Endothelial cell of umbilical vein (primary cell): ENCODE results near the gene KANSL1L. TPM values are rescaled to one million over a fixed set of nuclear protein-coding genes. Genes with fewer than 3 reads are reported as not detected.

Source experiments
- BruUV-seq: library from RNA; stranded (reverse); fragments of 400-500 nt; replicated peaks from 2 replicates; lab custom pipeline; 2021; lab: Mats Ljungman, UMichigan
- CTCF ChIA-PET: fragments of 300-600, 350-600 bp; sonication (Branson Sonifier 250); formaldehyde crosslinking; loops from one replicate; lab custom pipeline; 2021; ENCODE audit warnings: antibody characterized with exemption, inconsistent platforms; lab: Charles Lee
- POLR2A ChIA-PET: fragments of 300-600, 350-600 bp; sonication (Branson Sonifier 250); formaldehyde crosslinking; loops from one replicate; lab custom pipeline; 2021; ENCODE audit warnings: antibody characterized with exemption, inconsistent platforms; lab: Charles Lee
- DNase-seq: peaks from one replicate; pipeline ENCODE4 v3.0.0-alpha.2; 2011; ENCODE audit warnings: low read depth, low spot score
- FAIRE-seq: peaks from 2 replicates; lab custom pipeline; 2011; peaks lifted over from hg19 to GRCh38; lab: Jason Lieb, UNC
- H2AFZ ChIP-seq: 2 replicates; pipeline ENCODE4 v1.6.0; 2012; ENCODE audit warnings: low read depth, low read length, control low read depth, inconsistent platforms
- H3K27ac ChIP-seq: 2 replicates; pipeline ENCODE4 v1.5.1; 2011; ENCODE audit warnings: low read depth, mild to moderate bottlenecking, control low read depth, low read length, moderate library complexity; ENCODE audit not compliant: insufficient read depth
- H3K27me3 ChIP-seq, 2 experiments: 2 replicates each; pipeline versions ENCODE4 v1.6.0 to v1.6.1; 2011; ENCODE audit warnings: low read length in 2 of 2, mixed read lengths in 1 of 2; ENCODE audit not compliant: control insufficient read depth in 2 of 2, insufficient read depth in 2 of 2
- H3K36me3 ChIP-seq, 2 experiments: 2 replicates in 1 of 2; 3 replicates in 1 of 2; pipeline ENCODE4 v1.5.1; 2011; ENCODE audit warnings: low read length in 2 of 2, mild to moderate bottlenecking in 1 of 2, moderate library complexity in 1 of 2; ENCODE audit not compliant: control insufficient read depth in 2 of 2, insufficient read depth in 2 of 2; ENCODE audit errors: extremely low read depth in 1 of 2
- H3K4me1 ChIP-seq: 3 replicates; pipeline ENCODE4 v1.5.1; 2011; ENCODE audit warnings: mild to moderate bottlenecking, low read length; ENCODE audit not compliant: control insufficient read depth, insufficient read depth; ENCODE audit errors: extremely low read depth
- H3K4me2 ChIP-seq: 2 replicates; pipeline ENCODE4 v1.6.1; 2011; ENCODE audit warnings: low read length, control low read depth, mixed read lengths; ENCODE audit not compliant: insufficient read depth
- H3K4me3 ChIP-seq, 3 experiments: fragments of 200-600 bp in 1 of 3; sonication (generic), shearing (Covaris generic) in 1 of 3; replicated peaks in 1 of 3; 2 replicates each; pipeline ENCODE4 v1.5.1; 2011 to 2016; ENCODE audit warnings: control low read depth in 3 of 3, low read length in 3 of 3, mild to moderate bottlenecking in 2 of 3, inconsistent platforms in 1 of 3, low read depth in 1 of 3, moderate library complexity in 1 of 3; ENCODE audit not compliant: insufficient read depth in 1 of 3
- H3K79me2 ChIP-seq: 2 replicates; pipeline ENCODE4 v1.6.0; 2012; ENCODE audit warnings: low read length, inconsistent platforms; ENCODE audit not compliant: control insufficient read depth, insufficient read depth
- H3K9ac ChIP-seq: replicated peaks from 2 replicates; pipeline ENCODE3; 2011; ENCODE audit warnings: low read length, control low read depth; ENCODE audit not compliant: insufficient read depth; ENCODE audit errors: extremely low read depth
- H3K9me1 ChIP-seq: replicated peaks from 3 replicates; pipeline ENCODE4 v1.6.0; 2011; ENCODE audit warnings: mild to moderate bottlenecking, low read length; ENCODE audit not compliant: control insufficient read depth, insufficient read depth; ENCODE audit errors: extremely low read depth
- H3K9me3 ChIP-seq: replicated peaks from 2 replicates; pipeline ENCODE4 v1.5.1; 2012; ENCODE audit warnings: low read length, inconsistent platforms; ENCODE audit not compliant: control insufficient read depth, insufficient read depth
- H4K20me1 ChIP-seq: replicated peaks from 2 replicates; pipeline ENCODE3; 2011; ENCODE audit warnings: mild to moderate bottlenecking, low read length; ENCODE audit not compliant: control insufficient read depth, insufficient read depth; ENCODE audit errors: extremely low read depth
- CTCF ChIP-seq, 2 donors: IDR thresholded peaks; 1 replicate in 1 of 2; 2 replicates in 1 of 2; pipeline ENCODE4 v1.5.1; 2011; ENCODE audit warnings: low read length in 2 of 2, mild to moderate bottlenecking in 2 of 2, moderate library complexity in 2 of 2, control low read depth in 1 of 2, inconsistent platforms in 1 of 2, low read depth in 1 of 2; ENCODE audit not compliant: insufficient read depth in 1 of 2; ENCODE audit errors: extremely low read depth in 1 of 2
- EZH2 ChIP-seq: IDR thresholded peaks from 2 replicates; pipeline ENCODE4 v1.6.1; 2012; ENCODE audit warnings: borderline replicate concordance, low read depth, mild to moderate bottlenecking, moderate library complexity, low read length, inconsistent platforms; ENCODE audit not compliant: severe bottlenecking
- FOS ChIP-seq: IDR thresholded peaks from 2 replicates; pipeline ENCODE4 v1.6.1; 2011; ENCODE audit warnings: mild to moderate bottlenecking, low read length, moderate library complexity, borderline replicate concordance; ENCODE audit not compliant: insufficient read depth
- GATA2 ChIP-seq: IDR thresholded peaks from 2 replicates; pipeline ENCODE4 v1.7.0; 2011; ENCODE audit warnings: low read depth, mild to moderate bottlenecking, moderate library complexity, mixed read lengths, low read length; ENCODE audit not compliant: insufficient read length, insufficient read depth
- JUN ChIP-seq: IDR thresholded peaks from 2 replicates; pipeline ENCODE4 v1.6.1; 2011; ENCODE audit warnings: borderline replicate concordance, low read depth; ENCODE audit not compliant: insufficient read length, insufficient read depth
- MAX ChIP-seq: IDR thresholded peaks from 2 replicates; pipeline ENCODE4 v1.6.1; 2011; ENCODE audit not compliant: insufficient read depth, insufficient read length
- MYC ChIP-seq: IDR thresholded peaks from one replicate; pipeline ENCODE4 v1.6.1; 2011; ENCODE audit warnings: mild to moderate bottlenecking, low read depth, low read length
- POLR2A ChIP-seq: IDR thresholded peaks from 2 replicates; pipeline ENCODE4 v1.6.1; 2012; ENCODE audit warnings: low read depth, mild to moderate bottlenecking, control low read depth, low read length
- POLR2AphosphoS5 ChIP-seq: IDR thresholded peaks from 2 replicates; pipeline ENCODE4 v1.6.1; 2012; ENCODE audit warnings: low read depth, mild to moderate bottlenecking, control low read depth, low read length, moderate library complexity; ENCODE audit not compliant: insufficient read depth
- dilution Hi-C: fragments of 300-500 bp; cut with MboI; formaldehyde crosslinking; loops from one replicate; pipeline ENCODE4 v1.15.0; 2019; ENCODE audit warnings: low sequenced_read_pairs; ENCODE audit not compliant: extremely low pct_ligation_motif_present
- intact Hi-C: fragments of 100-400 bp; cut with micrococcal nuclease; formaldehyde crosslinking; loops from one replicate; pipeline ENCODE4 v1.10.0; 2022
- polyA plus RNA-seq, 4 experiments: library from polyadenylated mRNA; depleted of rRNA in 3 of 4; stranded (reverse) in 3 of 4; unstranded in 1 of 4; fragments of >200 nt; gene quantifications; 2 replicates each; pipeline versions ENCODE4 v1.2.1 to v1.2.3, GENCODE V29; 2011 to 2012; ENCODE audit warnings: missing spikeins in 1 of 4
- total RNA-seq: library from RNA; stranded (reverse); gene quantifications from 2 replicates; pipeline ENCODE4 v1.2.3, GENCODE V29; 2021

KANSL1L gene
- total and polyA plus RNA-seq, 2 donors (not counting 3 experiments of a cell fraction or from before 2014, with no cell fraction given) = 4.3 to 14.0 TPM

GRCh38 chr2:210132239-210132638 is 39.0 kb downstream of the KANSL1L start:
- no peak overlapping the region for H3K4me3 ChIP-seq
- H2AFZ ChIP-seq = no peak overlapping the region
- H3K4me1 ChIP-seq = no peaks in the 10 kb centered on the region
- DNase-seq (no peak), FAIRE-seq (no peak)
- BruUV-seq = no TSS peak
- H3K36me3 ChIP-seq = no peaks in the 10 kb centered on the region
- dilution Hi-C loops = no loop called here
- H3K4me2 ChIP-seq = no peak overlapping the region
- intact Hi-C loops = no loop called here
- no peaks in the 10 kb centered on the region for H4K20me1 ChIP-seq
- ChIA-PET POLR2A (no interaction called here), CTCF (no interaction called here)
- no peaks in the 10 kb centered on the region for H3K79me2 ChIP-seq
- no peak overlapping the region for H3K27ac ChIP-seq
- no peaks in the 10 kb centered on the region for H3K9me3 ChIP-seq
- no peak overlapping the region for H3K9ac ChIP-seq
- no peaks in the 10 kb centered on the region for H3K27me3 ChIP-seq
- no peaks in the 10 kb centered on the region for H3K9me1 ChIP-seq
- TF ChIP-seq MAX = no peak
- TF ChIP-seq POLR2A = no peak
- no peak for TF ChIP-seq POLR2AphosphoS5
- TF ChIP-seq JUN = no peak
- no peak for TF ChIP-seq EZH2
- no peak for TF ChIP-seq GATA2
- TF ChIP-seq CTCF (IDR thresholded peaks at IDR 0.05; ENCODE audit: extremely low read depth in 1 of 2, insufficient read depth in 1 of 2, low read depth in 1 of 2, low read length in 2 of 2) = no peak
- no peak for TF ChIP-seq MYC
- no peak for TF ChIP-seq FOS
